ENCODE data around the gene GTF3C4.
"Not testable (repeated sequence)": the region's sequence is repeated elsewhere in the genome, so short reads cannot be mapped to it uniquely, and the experiment has no call there.

GTF3C4 gene

GRCh38 chr9:132703336-132703735 is 33.1 kb downstream of the GTF3C4 start:
- DNase-seq = no peak

DNA sequence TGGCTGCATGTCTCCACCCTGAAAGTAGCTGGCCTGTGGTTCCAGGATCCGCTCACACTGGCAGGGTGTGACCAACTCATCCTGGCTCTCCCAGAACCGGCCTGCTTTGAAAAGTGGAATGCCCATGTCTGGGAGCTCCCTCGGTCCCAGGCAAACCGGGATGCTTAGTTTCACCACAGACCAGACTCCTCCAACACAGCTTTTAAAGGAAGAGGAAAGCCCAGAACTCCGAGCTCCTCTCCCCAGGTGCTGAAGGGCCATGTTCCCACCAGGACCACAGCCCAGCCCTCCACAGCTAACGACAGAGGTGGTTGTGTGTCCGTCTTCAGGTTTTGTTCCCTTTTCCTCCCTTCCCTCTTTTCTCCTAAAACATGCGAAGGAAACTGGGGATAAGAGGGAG is 38.0 kb downstream of the GTF3C4 start:
- no peak for DNase-seq

DNA sequence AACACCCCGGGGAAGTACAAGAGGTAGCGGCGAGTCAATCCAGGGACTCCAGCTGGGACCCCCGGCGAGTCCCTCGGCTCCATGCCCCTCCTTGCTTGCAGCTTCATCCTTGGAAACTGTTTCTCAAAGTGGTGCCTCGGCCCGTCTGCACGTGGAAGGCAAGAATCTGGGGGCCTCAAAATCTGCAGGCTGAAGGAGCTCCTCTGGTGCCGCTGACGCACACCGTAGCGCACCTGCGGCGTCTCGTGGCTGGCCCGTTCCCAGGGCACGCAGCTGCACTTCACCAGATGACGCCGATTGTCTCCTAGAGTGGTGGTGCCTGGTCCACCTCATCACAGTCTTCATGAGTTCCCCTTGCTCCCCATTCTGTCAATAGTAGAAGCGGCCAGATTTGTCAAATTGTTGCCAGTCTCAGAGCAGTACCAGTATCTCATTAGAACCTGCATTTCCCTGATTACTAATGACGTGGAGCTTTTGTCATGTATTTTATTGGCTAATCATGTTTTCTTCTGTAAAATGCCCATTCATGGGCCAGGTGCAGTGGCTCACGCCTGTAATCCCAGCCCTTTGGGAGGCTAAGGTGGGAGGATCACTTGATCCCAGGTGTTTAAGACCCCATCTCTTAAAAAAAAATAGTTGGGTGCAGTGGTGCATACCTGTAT is 38.6 kb downstream of the GTF3C4 start:
- no peak for DNase-seq

GRCh38 chr9:132710333-132710732 is 40.1 kb downstream of the GTF3C4 start:
- no peak for DNase-seq

- DNase-seq = not testable (repeated sequence)
Measured at GRCh38 chr9:132711152-132711551, 40.9 kb downstream of the GTF3C4 start.

DNA sequence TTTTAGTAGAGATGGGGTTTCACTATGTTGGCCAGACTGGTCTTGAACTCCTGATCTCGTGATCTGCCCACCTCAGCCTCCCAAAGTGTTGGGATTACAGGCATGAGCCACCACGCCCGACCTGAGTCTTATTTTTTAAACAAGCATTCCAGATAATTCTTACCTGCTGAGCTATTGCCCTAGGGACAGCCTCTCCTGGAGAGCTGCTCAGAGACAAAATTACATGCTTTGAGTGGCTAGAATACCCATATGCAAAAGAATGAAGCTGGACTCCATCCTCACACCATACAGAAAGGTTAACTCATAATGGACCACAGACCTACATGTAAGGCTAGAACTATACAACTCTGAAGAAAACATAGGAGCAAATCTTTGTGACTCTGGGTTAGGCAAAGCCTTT is 41.6 kb downstream of the GTF3C4 start:
- no peak for DNase-seq

DNA sequence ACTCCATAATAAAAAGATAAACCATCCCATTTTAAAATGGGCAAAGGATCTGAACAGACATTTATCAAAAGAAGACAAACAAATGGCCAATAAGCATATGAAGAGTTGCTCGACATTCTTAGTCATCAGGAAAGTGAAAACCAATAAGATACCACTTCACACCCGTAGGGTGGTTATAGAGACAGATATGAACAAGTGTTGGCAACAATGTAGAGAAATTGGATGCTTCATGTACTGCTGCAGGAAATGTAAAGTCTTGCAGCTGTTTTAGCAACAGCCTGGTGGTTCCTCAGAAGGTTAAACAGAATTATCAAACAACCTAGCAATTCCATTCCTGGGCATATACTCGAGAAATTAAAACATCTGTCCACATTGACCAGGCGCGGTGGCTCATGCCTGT is 42.5 kb downstream of the GTF3C4 start:
- no peak for DNase-seq

DNA sequence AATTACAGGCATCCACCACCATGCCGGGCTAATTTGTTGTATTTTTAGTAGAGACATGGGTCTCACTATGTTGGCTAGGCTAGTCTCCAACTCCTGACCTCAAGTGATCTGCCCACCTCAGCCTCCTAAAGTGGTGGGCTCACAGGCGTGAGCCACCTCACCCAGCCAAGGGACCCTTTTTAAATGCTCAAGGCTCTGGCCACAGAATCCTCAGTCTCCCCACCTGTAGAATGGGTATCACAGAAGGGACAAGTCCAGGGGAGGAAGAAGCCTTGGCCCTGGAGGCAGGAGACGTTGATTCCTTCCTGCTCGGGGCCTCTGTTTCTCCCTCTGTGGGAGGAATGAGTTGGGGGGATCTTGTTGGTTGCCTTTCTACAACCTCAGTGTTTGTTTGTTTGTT is 45.7 kb downstream of the GTF3C4 start:
- DNase-seq = no peak

GRCh38 chr9:132717326-132717945 is 47.2 kb downstream of the GTF3C4 start:
- no peak for DNase-seq

- DNase-seq = not testable (repeated sequence)
Measured at GRCh38 chr9:132718381-132718928, 48.2 kb downstream of the GTF3C4 start.

DNA sequence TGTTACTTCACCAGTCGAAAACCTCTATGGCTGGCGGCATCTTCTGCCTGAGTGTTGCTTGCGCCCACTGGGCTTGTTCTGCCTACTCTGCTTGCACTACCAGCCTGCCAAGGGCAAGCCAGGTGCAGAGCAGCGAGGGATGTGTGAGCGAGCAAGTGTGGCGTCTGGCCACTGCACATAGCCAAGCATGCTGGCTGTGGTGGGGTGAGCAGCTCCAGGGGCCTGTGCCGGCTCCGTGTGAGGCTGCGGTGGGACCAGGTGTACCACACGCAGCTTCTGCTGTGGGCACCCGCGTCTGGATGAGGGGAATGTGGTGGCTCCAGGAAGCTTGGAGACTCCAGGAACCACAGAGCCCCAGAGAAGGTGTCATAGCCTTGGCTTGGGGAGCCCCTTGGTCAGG is 51.4 kb downstream of the GTF3C4 start:
- DNase-seq = no peak

DNA sequence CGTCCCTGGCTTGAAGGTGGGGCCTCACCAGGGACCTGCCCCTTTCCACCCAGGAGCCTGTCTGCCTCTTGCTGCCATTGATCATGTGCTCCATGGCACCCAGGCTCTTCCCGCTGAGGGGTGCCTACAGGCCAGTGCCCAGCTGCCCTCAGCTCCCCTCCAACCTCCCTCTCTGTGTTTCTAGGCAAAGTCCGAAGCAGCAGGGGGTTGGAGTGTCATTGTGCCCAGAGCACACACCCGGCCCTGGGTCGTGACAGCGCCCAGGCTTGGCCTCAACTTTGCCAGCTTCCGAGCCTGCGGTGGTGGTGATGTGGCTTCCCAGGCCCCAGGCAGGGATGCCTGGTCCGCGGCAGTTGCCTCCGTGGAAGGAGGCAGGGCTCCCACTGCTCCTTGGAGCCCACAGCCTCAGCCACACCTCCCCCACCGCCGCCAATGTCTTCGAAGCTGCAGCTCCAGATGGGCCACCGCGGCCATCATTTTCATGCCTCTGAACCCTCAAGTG is 52.4 kb downstream of the GTF3C4 start:
- no peak for DNase-seq

- DNase-seq = no peak
Measured at GRCh38 chr9:132723809-132724208, 53.5 kb downstream of the GTF3C4 start.

- no peak for DNase-seq
Measured at GRCh38 chr9:132725306-132725705, 55.0 kb downstream of the GTF3C4 start.

- no peak for DNase-seq
Measured at GRCh38 chr9:132726576-132727130, 56.4 kb downstream of the GTF3C4 start.

- DNase-seq = no peak
Measured at GRCh38 chr9:132728071-132728470, 57.8 kb downstream of the GTF3C4 start.

- DNase-seq = no peak
Measured at GRCh38 chr9:132728497-132728896, 58.2 kb downstream of the GTF3C4 start.

DNA sequence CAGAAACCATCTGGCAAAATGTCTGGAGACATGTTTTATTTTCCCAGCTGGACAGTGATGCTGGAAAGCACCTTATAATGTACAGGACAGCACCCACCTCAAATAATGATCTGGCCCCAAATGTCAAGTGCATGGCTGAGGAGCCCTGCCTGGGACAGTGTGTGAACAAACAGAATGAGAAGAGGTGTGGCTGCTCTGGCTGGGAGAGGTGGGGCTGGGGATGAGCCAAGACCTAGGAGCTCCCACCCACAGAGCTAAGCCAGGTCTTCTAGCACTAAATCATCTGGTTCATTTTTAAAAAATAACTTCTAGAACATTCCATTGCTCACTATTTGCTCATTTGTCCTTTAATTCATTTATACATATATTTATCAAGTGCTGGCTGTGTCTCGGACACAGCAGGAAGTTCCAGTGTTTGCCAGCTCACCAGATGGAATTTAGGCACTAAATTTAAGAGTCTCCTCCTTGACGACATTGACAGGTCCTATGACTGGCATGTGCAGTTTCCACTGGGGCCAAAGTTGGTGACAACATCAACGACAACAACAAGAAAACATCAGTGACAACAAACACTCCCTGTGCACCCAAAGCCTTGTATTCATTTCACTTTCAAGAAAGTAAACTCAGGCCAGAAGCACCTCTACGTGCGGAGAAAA is 59.1 kb downstream of the GTF3C4 start:
- no peak for DNase-seq

DNA sequence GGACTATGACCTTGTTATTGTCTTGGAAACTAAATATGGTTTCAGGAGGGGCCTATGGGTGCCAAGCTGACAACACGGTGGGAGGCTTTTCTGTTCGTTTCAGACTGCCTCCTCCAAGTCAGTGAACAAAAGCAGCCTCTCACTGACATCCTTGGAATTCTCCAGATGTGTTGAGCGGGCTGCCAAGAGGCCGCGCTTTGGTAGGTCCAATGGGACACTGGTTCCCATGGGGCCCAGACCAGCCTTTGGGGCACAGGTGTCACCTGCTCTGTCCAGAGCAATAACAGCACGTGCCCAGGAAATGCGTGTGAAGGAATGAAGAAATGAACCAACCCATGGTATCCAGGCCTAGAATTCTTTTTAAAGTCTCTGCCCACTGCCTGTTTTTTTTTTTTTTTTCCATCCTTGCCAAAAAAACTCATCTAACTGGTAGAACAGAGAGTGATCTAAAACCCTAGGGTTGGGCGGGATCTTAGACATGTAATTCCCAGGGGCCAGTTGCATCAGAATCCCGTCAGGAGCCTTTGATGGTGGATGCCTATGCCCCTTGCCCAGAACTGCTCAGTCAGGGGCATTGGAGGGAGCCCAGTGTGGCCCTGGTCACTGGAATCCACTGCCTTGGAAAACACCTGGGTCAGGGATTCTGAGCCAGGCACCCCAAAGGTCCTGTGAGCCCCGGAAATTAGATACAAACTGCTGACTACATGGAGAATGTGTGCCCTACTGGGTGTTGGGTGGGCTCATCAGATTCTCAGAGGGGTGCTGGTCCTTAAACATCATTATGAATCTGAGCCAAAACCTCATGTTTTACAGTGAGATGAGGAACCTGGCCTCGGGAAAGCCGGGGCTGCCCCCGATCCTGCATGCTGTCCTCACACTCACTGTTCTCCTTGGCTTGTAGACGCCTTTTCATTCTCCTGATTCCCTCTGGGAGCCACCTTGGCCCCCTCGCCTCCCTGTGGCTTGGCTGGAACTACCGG is 60.1 kb downstream of the GTF3C4 start:
- DNase-seq = no peak

GRCh38 chr9:132731230-132731629 is 61.0 kb downstream of the GTF3C4 start:
- DNase-seq = no peak

- no peak for DNase-seq
Measured at GRCh38 chr9:132732326-132733259, 62.3 kb downstream of the GTF3C4 start.
